ENCODE data around the gene ZNF516. TPM values are rescaled to one million over a fixed set of nuclear protein-coding genes. Genes with fewer than 3 reads are reported as not detected.

The ZNF516 gene
- total and polyA plus RNA-seq, 2 of the 13 experiments (the other 11 are each of a cell fraction or from before 2014, with no cell fraction given), result 16.6 to 18.7 TPM

DNA sequence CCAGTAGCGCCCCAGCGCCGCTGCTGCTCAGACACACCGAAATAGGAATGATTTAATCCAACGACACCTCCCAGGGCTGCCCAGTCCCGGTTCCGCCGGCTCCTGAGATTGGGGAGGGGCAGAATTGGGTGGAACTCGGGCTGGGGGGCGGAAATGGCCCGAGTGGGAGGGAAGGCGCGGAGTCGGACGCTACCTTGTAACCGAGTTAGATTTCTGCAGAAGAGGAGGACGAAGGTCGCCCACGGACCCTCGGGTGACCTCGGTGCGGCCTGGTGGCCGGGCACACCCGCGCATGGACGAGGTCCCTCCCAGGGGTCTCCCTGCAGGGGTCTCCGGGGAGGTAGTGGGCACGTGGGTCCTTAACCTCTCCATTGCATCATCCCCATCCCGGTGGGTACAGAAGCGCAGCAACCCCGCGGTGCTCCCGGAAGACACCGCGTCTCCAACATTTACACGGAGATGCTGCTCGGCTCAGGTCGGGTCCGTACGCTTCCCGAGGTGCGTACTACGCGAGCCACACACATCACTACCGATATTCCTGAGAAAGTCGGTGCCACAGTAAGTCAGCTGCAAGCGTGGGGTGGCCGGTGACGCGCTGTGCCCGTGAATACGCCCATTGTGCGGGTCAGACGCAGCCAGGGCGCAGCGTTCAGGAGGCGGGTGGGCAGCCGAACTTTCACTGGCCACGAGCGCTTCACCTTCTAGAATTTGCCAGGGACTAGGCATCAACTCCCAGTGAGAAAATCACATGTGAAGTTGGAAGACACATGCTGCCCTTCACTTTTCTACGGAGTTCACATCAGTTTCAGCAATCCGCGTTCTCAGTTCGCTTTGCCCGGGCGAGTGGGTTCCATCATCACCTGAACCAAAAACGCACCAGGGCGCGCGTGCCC, 3.0 kb downstream of the ZNF516 start (continued):
- TF ChIP-seq ZSCAN12 (CRISPR knock-in tag; IDR thresholded peaks at IDR 0.05), result no peak
- TF ChIP-seq GPN1 (CRISPR knock-in tag; IDR thresholded peaks at IDR 0.05; ENCODE audit: borderline replicate concordance), result no peak
- TF ChIP-seq, protein P1, sequence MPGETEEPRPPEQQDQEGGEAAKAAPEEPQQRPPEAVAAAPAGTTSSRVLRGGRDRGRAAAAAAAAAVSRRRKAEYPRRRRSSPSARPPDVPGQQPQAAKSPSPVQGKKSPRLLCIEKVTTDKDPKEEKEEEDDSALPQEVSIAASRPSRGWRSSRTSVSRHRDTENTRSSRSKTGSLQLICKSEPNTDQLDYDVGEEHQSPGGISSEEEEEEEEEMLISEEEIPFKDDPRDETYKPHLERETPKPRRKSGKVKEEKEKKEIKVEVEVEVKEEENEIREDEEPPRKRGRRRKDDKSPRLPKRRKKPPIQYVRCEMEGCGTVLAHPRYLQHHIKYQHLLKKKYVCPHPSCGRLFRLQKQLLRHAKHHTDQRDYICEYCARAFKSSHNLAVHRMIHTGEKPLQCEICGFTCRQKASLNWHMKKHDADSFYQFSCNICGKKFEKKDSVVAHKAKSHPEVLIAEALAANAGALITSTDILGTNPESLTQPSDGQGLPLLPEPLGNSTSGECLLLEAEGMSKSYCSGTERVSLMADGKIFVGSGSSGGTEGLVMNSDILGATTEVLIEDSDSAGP (CRISPR knock-in tag; IDR thresholded peaks at IDR 0.05; ENCODE audit: borderline replicate concordance), result peak; percentile 55; the same call in 1 of the 2 replicates
- TF ChIP-seq, protein P2, sequence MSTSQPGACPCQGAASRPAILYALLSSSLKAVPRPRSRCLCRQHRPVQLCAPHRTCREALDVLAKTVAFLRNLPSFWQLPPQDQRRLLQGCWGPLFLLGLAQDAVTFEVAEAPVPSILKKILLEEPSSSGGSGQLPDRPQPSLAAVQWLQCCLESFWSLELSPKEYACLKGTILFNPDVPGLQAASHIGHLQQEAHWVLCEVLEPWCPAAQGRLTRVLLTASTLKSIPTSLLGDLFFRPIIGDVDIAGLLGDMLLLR (CRISPR knock-in tag; IDR thresholded peaks at IDR 0.05), result no peak
- no peak for TF ChIP-seq KLF11 (CRISPR knock-in tag; IDR thresholded peaks at IDR 0.05)
- TF ChIP-seq GFI1 (CRISPR knock-in tag; IDR thresholded peaks at IDR 0.05; ENCODE audit: borderline replicate concordance), result no peak
- no peak for TF ChIP-seq ZNF572 (CRISPR knock-in tag; IDR thresholded peaks at IDR 0.05)
- 0 out of 2 replicates have a peak, but pooled peaks have one; percentile 44 for TF ChIP-seq ZNF589 (CRISPR knock-in tag; conservative IDR thresholded peaks at IDR 0.05)
- no peak for TF ChIP-seq RFX1 (IDR thresholded peaks at IDR 0.05)
- no peak for TF ChIP-seq PLSCR1 (CRISPR knock-in tag; IDR thresholded peaks at IDR 0.05; ENCODE audit: borderline replicate concordance)
- TF ChIP-seq, protein P3, sequence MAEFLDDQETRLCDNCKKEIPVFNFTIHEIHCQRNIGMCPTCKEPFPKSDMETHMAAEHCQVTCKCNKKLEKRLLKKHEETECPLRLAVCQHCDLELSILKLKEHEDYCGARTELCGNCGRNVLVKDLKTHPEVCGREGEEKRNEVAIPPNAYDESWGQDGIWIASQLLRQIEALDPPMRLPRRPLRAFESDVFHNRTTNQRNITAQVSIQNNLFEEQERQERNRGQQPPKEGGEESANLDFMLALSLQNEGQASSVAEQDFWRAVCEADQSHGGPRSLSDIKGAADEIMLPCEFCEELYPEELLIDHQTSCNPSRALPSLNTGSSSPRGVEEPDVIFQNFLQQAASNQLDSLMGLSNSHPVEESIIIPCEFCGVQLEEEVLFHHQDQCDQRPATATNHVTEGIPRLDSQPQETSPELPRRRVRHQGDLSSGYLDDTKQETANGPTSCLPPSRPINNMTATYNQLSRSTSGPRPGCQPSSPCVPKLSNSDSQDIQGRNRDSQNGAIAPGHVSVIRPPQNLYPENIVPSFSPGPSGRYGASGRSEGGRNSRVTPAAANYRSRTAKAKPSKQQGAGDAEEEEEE (CRISPR knock-in tag; IDR thresholded peaks at IDR 0.05; ENCODE audit: borderline replicate concordance), result no peak
- no peak for TF ChIP-seq ZKSCAN5 (CRISPR knock-in tag; IDR thresholded peaks at IDR 0.05)
- no peak for TF ChIP-seq CBX1 (IDR thresholded peaks at IDR 0.05; ENCODE audit: low read depth)
- TF ChIP-seq ZNF292 (CRISPR knock-in tag; IDR thresholded peaks at IDR 0.05; ENCODE audit: borderline replicate concordance, low read depth), result no peak
- TF ChIP-seq SP1 (IDR thresholded peaks at IDR 0.05), result no peak
- TF ChIP-seq SP1 (CRISPR knock-in tag; IDR thresholded peaks at IDR 0.05), result no peak
- no peak for TF ChIP-seq CREB3 (CRISPR knock-in tag; IDR thresholded peaks at IDR 0.05)
- no peak for TF ChIP-seq SNAPC2 (CRISPR knock-in tag; IDR thresholded peaks at IDR 0.05)
- TF ChIP-seq ZNF253 (CRISPR knock-in tag; IDR thresholded peaks at IDR 0.05; ENCODE audit: borderline replicate concordance), result no peak
- TF ChIP-seq, protein P4, sequence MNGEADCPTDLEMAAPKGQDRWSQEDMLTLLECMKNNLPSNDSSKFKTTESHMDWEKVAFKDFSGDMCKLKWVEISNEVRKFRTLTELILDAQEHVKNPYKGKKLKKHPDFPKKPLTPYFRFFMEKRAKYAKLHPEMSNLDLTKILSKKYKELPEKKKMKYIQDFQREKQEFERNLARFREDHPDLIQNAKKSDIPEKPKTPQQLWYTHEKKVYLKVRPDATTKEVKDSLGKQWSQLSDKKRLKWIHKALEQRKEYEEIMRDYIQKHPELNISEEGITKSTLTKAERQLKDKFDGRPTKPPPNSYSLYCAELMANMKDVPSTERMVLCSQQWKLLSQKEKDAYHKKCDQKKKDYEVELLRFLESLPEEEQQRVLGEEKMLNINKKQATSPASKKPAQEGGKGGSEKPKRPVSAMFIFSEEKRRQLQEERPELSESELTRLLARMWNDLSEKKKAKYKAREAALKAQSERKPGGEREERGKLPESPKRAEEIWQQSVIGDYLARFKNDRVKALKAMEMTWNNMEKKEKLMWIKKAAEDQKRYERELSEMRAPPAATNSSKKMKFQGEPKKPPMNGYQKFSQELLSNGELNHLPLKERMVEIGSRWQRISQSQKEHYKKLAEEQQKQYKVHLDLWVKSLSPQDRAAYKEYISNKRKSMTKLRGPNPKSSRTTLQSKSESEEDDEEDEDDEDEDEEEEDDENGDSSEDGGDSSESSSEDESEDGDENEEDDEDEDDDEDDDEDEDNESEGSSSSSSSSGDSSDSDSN (CRISPR knock-in tag; IDR thresholded peaks at IDR 0.05), result peak; percentile 53
- no peak for TF ChIP-seq ESRRA (CRISPR knock-in tag; IDR thresholded peaks at IDR 0.05; ENCODE audit: low read depth)
